AG04449 (cell line): ENCODE data around the gene NOC2L.

Source experiments
- CTCF ChIA-PET: fragments of 350-600 bp; formaldehyde crosslinking; extraction: SDS; loops from one replicate; lab custom pipeline; 2021; ENCODE audit warnings: antibody characterized with exemption; lab: Yijun Ruan, JAX
- POLR2A ChIA-PET: fragments of 400-600, 350-600 bp; formaldehyde crosslinking; extraction: SDS; loops from one replicate; lab custom pipeline; 2020; ENCODE audit warnings: antibody characterized with exemption, inconsistent platforms; lab: Yijun Ruan, JAX
- DNase-seq: peaks from one replicate; pipeline ENCODE4 v3.0.0-alpha.2; 2010; ENCODE audit warnings: low read depth, low spot score
- H3K4me3 ChIP-seq: 2 replicates; pipeline ENCODE4 v1.5.1; 2011; ENCODE audit warnings: low read depth, mild to moderate bottlenecking, control low read depth, low read length
- TF ChIP-seq, protein P1 (sequence below): IDR thresholded peaks from one replicate; pipeline ENCODE4 v1.5.1; 2011; ENCODE audit warnings: mild to moderate bottlenecking, moderate library complexity, low read length, control low read depth, inconsistent platforms; ENCODE audit not compliant: insufficient read depth; ENCODE audit errors: missing control alignments

The NOC2L gene

DNA sequence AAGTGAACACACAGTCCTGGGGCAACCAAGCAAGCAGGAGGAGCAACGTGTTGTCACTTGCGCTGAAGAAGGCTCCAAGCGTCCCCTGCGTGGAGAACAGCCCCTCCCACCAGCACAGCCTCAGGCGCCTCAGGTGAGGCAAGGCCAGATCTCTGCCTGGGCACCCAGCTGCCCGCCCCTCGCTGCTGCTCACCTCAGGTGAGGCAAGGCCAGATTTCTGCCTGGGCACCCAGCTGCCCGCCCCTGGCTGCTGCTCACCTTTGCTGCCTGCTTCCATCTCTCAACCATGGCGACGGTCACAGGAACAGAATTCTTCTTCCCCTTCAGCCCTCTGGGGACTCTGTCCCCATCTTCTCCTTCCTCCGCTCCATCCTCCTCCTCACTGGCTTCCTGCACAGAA is 2.4 kb downstream of the NOC2L start:
- ChIA-PET POLR2A (no interaction called here), CTCF (interaction anchor here (1.1 to 1.7 kb wide), 2 partner anchors 15 to 52 kb away, joined by 3 to 5 read pairs; no protein-coding TSS in a partner anchor)
- DNase-seq, result no peak
- no peak overlapping the region for H3K4me3 ChIP-seq
- TF ChIP-seq, protein P1, sequence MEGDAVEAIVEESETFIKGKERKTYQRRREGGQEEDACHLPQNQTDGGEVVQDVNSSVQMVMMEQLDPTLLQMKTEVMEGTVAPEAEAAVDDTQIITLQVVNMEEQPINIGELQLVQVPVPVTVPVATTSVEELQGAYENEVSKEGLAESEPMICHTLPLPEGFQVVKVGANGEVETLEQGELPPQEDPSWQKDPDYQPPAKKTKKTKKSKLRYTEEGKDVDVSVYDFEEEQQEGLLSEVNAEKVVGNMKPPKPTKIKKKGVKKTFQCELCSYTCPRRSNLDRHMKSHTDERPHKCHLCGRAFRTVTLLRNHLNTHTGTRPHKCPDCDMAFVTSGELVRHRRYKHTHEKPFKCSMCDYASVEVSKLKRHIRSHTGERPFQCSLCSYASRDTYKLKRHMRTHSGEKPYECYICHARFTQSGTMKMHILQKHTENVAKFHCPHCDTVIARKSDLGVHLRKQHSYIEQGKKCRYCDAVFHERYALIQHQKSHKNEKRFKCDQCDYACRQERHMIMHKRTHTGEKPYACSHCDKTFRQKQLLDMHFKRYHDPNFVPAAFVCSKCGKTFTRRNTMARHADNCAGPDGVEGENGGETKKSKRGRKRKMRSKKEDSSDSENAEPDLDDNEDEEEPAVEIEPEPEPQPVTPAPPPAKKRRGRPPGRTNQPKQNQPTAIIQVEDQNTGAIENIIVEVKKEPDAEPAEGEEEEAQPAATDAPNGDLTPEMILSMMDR, result no peak

GRCh38 chr1:955474-955873 is 3.6 kb downstream of the NOC2L start:
- POLR2A ChIA-PET, result interaction anchor here (0.9 kb wide), 1 partner anchor 12 kb away, joined by 3 read pairs; no protein-coding TSS in a partner anchor
- TF ChIP-seq, protein P1, result no peak
- CTCF ChIA-PET, result interaction anchor here (1.1 to 2.1 kb wide), 3 partner anchors 14 to 51 kb away, joined by 3 to 7 read pairs (median 5); no protein-coding TSS in a partner anchor
- no peak for DNase-seq
- H3K4me3 ChIP-seq, result no peak overlapping the region

DNA sequence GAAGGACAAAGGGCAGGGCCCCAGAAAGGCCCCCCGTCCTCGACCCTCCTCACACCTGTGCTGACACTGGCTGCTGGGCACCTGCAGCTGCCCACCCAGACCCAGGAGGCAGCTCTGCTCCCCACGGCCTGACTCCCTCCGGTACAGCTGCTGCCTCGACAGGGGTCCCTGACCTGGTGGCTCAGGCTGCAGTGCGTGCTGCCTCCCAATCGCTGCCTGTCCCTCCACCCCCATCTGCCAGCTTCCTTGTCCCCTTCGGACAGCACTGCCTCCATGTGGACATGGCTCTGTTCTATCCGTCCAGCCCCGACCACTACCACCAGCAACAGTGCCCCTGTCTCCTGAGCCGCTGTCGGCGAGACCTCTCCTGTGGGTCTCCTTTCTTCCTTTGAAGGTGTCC is 4.1 kb downstream of the NOC2L start:
- H3K4me3 ChIP-seq, result no peak overlapping the region
- POLR2A ChIA-PET, result interaction anchor here (0.6 kb wide), 1 partner anchor 319 kb away, joined by 3 read pairs; the partner anchor contains the start of gene UBE2J2
- no peak for DNase-seq
- TF ChIP-seq, protein P1, result no peak
- CTCF ChIA-PET, result interaction anchor here (1.7 to 2.1 kb wide), 2 partner anchors 13 to 50 kb away, joined by 5 to 7 read pairs; no protein-coding TSS in a partner anchor

- no peak for DNase-seq
- CTCF ChIA-PET, result interaction anchor here (0.8 to 2.2 kb wide), 3 partner anchors 14 to 50 kb away, joined by 3 to 7 read pairs (median 6); no protein-coding TSS in a partner anchor
- no peak overlapping the region for H3K4me3 ChIP-seq
- POLR2A ChIA-PET, result no interaction called here
- TF ChIP-seq, protein P1, result no peak
Observed at GRCh38 chr1:953524-954320, 5.3 kb downstream of the NOC2L start.

DNA sequence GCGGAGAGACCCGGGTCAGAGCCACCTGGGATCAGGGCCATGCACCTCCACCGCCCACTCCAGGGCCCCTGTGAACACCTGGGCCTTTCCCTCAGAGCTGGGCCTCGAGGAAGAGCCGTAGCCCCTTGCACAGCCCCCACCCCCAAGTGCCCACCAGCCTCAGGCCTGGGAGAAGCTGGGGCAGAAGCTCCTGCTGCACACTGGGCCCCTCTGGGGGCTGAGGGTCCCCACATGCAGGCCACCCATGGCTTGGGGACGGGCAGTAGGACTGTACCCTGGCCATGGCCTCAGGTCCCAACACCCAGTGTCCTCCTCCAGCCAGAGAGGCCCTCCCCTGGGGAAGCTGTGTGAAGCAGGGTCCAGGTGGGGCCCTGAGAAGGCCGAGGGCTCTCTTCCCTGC is 6.5 kb downstream of the NOC2L start:
- ChIA-PET POLR2A (interaction anchor here (1.0 kb wide), 1 partner anchor 10 kb away, joined by 4 read pairs; no protein-coding TSS in a partner anchor), CTCF (interaction anchor here (1.1 to 2.2 kb wide), 4 partner anchors 12 to 49 kb away, joined by 3 to 9 read pairs (median 6); no protein-coding TSS in a partner anchor)
- TF ChIP-seq, protein P1, result no peak
- H3K4me3 ChIP-seq, result no peak overlapping the region
- DNase-seq, result no peak

- ChIA-PET POLR2A (interaction anchor here (1.0 kb wide), 1 partner anchor 9 kb away, joined by 4 read pairs; no protein-coding TSS in a partner anchor), CTCF (interaction anchor here (1.1 to 2.2 kb wide), 4 partner anchors 11 to 49 kb away, joined by 3 to 9 read pairs (median 6); no protein-coding TSS in a partner anchor)
- H3K4me3 ChIP-seq, result no peak overlapping the region
- TF ChIP-seq, protein P1, result no peak
- DNase-seq, result no peak
Observed at GRCh38 chr1:952201-952600, 6.9 kb downstream of the NOC2L start.
